ENCODE results near the gene DNAAF3.
A peak's percentile ranks its signal among the peaks of the same experiment; 100 is the strongest.
"Not testable (repeated sequence)": the region's sequence is repeated elsewhere in the genome, so short reads cannot be mapped to it uniquely, and the experiment has no call there.

Gene DNAAF3
- 0 reads per million in 2 donors for total RNA-seq

- DNase-seq = peak; percentile 37
Observed at GRCh38 chr19:55166530-55167268, at the start of gene DNAAF3. DNAAF3 (minus strand) TSS chr19:55166613; CDS start chr19:55166413, 200 bp downstream.

- DNase-seq = no peak
Observed at GRCh38 chr19:55213547-55213946, 47.1 kb upstream of the DNAAF3 start.

- no peak for DNase-seq
Observed at GRCh38 chr19:55212447-55212846, 46.0 kb upstream of the DNAAF3 start.

GRCh38 chr19:55209693-55210472, 43.5 kb upstream of the DNAAF3 start:
- DNase-seq = no peak

GRCh38 chr19:55208880-55209692, 42.7 kb upstream of the DNAAF3 start, which contains the start of gene PTPRH:
PTPRH (minus strand) TSS chr19:55209501; CDS start chr19:55209433, 68 bp downstream.
- DNase-seq = no peak

GRCh38 chr19:55206664-55207500, 40.5 kb upstream of the DNAAF3 start:
- no peak for DNase-seq

GRCh38 chr19:55202199-55202598, 35.8 kb upstream of the DNAAF3 start:
- not testable (repeated sequence) for DNase-seq

- DNase-seq = no peak
Observed at GRCh38 chr19:55199620-55200204, 33.3 kb upstream of the DNAAF3 start.

- DNase-seq = no peak
Observed at GRCh38 chr19:55198651-55199050, 32.2 kb upstream of the DNAAF3 start.

- DNase-seq = no peak
Observed at GRCh38 chr19:55197528-55197927, 31.1 kb upstream of the DNAAF3 start.

- DNase-seq = no peak
Observed at GRCh38 chr19:55196803-55197202, 30.4 kb upstream of the DNAAF3 start.

- no peak for DNase-seq
Observed at GRCh38 chr19:55193481-55193880, 27.1 kb upstream of the DNAAF3 start.

GRCh38 chr19:55189403-55189835, 23.0 kb upstream of the DNAAF3 start:
- no peak for DNase-seq

- DNase-seq = no peak
Observed at GRCh38 chr19:55188625-55189024, 22.2 kb upstream of the DNAAF3 start.

- DNase-seq = no peak
Observed at GRCh38 chr19:55186080-55186479, 19.7 kb upstream of the DNAAF3 start.

- DNase-seq = no peak
Observed at GRCh38 chr19:55181740-55182139, 15.3 kb upstream of the DNAAF3 start.

- peak; percentile 58 for DNase-seq
Observed at GRCh38 chr19:55179606-55180484, 13.4 kb upstream of the DNAAF3 start, which contains the start of gene SYT5. SYT5 (minus strand) TSS chr19:55180289; CDS start chr19:55179041, 1,248 bp downstream.

GRCh38 chr19:55178781-55179599, 12.6 kb upstream of the DNAAF3 start:
- peak; percentile 95 for DNase-seq

- DNase-seq = no peak
Observed at GRCh38 chr19:55176076-55176475, 9.7 kb upstream of the DNAAF3 start.

Measured in T-helper 9 cell (primary cell).